DOHH2 (cell line): ENCODE data around the gene NELFB.
"Not testable (repeated sequence)": the region's sequence is repeated elsewhere in the genome, so short reads cannot be mapped to it uniquely, and the experiment has no call there.

Source experiments
- CTCF ChIP-seq: fragments of 200-600 bp; sonication (generic); IDR thresholded peaks from one replicate; pipeline ENCODE4 v1.5.1; 2014; ENCODE audit warnings: antibody characterized with exemption, mild to moderate bottlenecking, low read depth, low read length; ENCODE audit not compliant: poor library complexity, severe bottlenecking
- EZH2phosphoT487 ChIP-seq: fragments of 200-600 bp; sonication (generic); IDR thresholded peaks from 2 replicates; pipeline ENCODE4 v1.6.1; 2017; ENCODE audit warnings: borderline replicate concordance, mild to moderate bottlenecking, antibody characterized with exemption, low read length, moderate library complexity, mixed read lengths

DNA sequence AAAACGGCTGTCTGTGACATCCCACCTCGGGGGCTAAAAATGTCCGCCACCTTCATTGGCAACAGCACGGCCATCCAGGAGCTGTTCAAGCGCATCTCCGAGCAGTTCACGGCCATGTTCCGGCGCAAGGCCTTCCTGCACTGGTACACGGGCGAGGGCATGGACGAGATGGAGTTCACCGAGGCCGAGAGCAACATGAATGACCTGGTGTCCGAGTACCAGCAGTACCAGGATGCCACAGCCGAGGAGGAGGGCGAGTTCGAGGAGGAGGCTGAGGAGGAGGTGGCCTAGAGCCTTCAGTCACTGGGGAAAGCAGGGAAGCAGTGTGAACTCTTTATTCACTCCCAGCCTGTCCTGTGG lies 11.9 kb upstream of the NELFB start:
- not testable (repeated sequence) for TF ChIP-seq CTCF, EZH2phosphoT487
